ENCODE results near the gene TMEM63A. TPM values are rescaled to one million over a fixed set of nuclear protein-coding genes. Genes with fewer than 3 reads are reported as not detected.
"Not testable (repeated sequence)": the region's sequence is repeated elsewhere in the genome, so short reads cannot be mapped to it uniquely, and the experiment has no call there.

Gene TMEM63A
- total RNA-seq, 1 donor from 2014 or later, result 120 TPM

DNA sequence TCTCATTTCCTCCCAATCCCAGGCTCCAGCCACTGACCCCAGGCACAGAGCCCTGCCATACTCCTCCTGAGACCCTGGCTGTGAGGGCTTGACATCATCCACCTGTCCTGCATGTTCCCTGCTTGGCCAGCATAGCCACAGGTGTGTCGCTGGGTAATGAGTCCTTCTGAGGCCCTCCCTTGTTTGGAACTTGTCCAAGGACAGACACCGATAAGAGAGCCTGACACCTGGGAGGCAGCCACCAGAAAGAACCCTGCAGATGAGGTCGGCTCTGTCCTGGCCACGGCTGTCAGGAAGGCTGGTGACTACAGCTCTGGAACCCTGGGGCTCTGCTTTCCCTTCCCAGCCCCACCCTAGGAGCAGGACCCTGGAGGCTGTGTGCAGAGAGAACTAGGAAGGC, 34.6 kb downstream of the TMEM63A start:
- intact Hi-C loops (cut with micrococcal nuclease), result loop anchor here (5.0 kb wide), 1 partner anchor 295 kb away; no protein-coding TSS in a partner anchor

DNA sequence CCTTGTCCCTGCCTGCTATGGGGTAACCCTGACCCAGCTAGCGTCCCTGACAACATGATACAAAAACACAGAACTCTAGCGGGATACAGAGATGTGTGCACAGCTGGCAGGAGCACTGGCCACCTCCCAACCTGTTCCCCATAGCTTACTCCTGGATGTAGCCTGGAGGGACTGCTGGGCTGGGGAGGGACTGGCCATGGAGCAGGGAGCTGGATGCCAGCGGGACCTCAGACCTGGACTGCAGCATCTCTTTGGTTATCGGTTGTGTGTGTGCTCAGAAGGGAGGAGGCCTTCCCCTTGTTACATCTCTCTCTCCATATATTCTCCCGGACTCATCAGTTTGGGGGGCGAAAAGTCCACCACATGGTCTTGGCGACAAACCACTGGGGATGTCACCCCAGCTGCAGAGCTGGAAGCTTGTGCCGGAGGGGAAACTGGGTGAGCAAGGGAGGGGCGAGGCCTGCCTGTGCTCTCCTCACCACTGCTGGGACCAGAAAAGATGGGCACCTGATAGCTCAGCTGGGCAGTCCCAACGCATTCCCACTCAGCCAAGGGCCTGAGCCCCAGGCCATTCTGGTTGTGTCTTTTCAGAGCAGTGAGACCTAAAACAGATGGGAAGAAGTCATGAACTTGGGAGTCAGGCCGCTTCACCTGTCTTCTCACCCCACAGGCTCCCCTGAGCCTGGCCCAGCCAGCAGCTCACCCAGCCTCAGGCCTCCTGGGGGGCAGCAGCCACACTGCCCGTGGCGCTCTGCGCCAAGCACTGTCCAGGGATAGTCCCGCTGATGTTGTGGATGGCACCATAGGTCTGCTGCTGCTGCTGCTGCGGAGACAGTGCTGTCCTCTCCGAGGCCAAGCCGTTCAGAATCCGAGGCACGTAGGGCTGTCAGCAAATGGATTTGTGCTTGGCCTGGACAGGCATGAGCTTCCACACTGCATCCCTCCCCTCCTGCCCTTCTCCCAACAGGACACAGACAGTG, 35.6 kb downstream of the TMEM63A start:
- intact Hi-C loops (cut with micrococcal nuclease), result loop anchor here (5.0 kb wide), 1 partner anchor 294 kb away; no protein-coding TSS in a partner anchor

DNA sequence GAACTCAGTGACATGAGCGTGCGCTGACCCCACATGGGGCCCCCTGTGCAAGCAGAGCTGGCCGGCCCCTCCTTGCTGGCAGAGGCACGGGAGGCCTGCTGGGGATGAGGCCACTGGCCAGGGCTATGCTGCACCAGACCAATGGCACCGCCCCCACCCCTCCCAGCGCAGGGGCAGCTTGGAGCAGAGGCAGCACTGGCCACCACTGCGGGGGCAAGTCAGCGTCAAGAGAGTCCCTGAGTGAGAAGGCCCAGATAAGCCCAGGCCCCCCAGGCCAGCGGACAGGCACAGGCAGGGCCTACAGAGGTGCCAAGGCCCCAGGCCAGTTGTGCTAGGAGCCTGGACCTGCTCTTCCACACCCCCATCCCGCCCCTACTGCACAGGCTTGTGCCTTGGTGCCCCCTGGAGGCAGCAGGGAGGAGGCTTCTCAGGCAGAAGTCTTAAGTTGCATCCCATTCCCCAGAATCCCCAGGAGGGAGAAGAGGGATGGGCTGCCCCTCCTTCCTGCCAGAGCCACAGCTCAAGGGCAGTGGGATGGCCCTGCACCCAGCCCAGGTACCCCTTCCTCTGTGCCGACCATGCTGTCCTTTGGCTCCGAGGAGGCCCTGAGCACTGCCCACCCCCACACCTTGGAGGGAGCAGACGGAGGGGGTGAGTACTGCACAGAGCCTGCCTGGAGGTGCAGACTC, 36.5 kb downstream of the TMEM63A start:
- intact Hi-C loops (cut with micrococcal nuclease), result loop anchor here (1.0 to 5.0 kb wide), 2 partner anchors 293 to 370 kb away; no protein-coding TSS in a partner anchor

DNA sequence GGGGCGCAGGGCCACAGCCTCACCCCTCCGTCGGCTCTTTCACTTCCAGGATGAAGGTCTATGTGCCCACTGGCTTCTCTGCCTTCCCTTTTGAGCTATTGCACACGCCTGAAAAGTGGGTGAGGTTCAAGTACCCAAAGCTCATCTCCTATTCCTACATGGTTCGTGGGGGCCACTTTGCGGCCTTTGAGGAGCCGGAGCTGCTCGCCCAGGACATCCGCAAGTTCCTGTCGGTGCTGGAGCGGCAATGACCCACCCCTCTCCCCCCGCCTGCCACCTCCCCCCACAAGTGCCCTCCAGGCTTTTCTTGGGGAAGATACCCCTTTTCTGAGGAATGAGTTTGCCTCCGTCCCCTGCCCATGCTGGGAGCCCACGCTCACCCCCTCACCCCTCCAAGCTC, 37.1 kb downstream of the TMEM63A start:
- intact Hi-C loops (cut with micrococcal nuclease), result loop anchor here (1.0 to 5.0 kb wide), 2 partner anchors 293 to 370 kb away; no protein-coding TSS in a partner anchor

DNA sequence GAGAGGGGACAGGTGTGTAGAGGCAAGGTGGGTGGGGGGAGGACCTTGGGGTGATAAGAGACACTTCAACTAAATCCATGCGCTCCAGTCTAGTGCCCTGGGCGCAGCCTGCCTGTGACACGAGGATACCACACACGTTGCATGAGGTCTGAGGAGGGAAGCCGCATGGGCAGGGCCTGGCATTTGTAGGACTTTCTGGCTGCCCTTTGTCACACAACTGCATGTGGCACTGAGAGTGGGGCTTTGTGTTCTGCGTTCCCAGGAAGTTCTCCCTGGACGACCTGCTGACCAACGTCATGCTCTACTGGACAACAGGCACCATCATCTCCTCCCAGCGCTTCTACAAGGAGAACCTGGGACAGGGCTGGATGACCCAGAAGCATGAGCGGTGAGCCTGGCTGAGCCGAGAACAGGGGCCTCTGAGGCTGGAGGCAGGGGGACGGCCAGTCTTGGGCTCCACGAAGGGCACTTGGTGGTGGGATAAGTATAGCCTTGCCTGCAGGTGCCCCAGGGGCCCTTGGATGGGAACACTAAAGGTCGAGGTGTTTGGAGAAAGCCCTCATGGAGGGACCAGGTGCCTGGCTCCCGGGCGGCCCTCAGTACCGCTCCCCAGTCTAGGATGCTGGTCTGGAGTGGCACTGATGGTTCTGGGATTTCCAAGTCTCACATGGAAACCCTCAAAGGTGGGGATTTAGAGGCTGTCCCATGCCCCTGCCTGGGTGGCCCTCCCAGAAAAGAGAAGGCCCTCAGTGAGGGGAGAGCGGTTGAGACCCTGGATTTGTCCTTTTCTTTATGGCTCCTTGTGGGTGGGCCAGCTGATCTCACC, 37.7 kb downstream of the TMEM63A start:
- intact Hi-C loops (cut with micrococcal nuclease), result loop anchor here (1.0 to 5.0 kb wide), 2 partner anchors 292 to 369 kb away; no protein-coding TSS in a partner anchor

DNA sequence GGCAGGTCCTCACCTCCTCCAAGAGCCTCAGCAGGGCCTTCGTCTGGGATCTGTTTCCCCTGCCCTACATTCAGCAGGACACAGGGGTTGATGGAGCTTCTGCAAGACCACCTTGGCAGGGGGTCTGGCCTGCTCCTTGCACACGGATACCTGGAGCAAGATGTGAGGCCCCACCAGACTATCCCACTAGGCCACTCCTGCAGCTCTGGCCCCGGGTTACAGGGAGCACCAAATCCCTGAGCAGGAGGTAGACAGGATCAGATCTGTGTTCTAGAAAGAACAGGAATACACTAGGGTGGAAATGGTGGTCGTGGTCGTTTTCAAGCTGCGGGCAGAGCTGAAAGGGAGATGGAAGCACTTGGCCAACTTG, 38.8 kb downstream of the TMEM63A start:
- intact Hi-C loops (cut with micrococcal nuclease), result no loop called here

DNA sequence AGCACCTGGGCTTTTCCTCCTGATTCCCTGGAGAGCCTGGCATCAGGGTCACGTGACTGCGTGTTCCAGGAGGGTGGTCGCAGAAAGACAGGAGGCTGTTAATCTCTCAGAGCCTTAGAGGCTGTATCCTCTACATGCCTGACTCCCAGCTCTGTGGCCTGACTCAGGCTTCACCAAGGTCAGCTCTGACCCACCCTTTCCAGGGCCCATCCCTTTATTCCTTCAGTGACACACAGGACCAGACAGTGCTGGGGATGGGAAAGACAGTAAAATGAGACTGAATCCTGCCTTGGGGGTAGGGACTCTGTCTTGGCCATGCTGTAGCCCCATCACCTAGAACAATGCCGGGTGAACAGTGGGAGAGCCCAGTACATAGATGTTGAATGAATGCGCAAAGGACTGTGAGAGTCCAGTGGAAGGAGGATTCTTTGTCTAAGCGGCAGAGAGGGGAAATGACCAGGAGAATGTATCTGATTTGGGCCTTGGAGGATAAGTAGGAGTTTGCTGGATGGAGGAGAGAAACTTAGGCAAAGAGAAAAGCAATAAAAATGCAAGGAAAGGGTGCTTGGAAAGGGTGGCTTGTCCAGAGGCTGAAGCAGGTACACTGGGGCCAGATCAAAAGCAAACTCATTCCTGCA, 39.3 kb downstream of the TMEM63A start:
- intact Hi-C loops (cut with micrococcal nuclease), result no loop called here

DNA sequence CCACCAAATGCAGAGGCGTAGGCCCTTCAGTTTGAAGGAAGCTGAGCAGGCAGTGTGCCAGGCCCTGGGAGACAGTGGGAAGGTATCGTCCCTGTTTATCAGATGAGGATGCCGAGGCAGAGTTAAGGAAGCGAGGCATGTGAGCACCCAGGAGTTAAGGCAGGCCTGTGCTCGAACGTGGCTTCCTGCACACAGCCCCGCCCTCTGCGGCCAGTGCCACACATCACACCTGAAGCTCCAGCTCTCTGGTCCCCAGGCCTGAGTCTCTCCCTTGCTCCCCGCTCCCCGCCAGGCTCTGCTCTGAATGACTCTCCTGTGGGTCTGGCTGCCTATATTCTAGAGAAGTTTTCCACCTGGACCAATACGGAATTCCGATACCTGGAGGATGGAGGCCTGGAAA, 40.1 kb downstream of the TMEM63A start:
- intact Hi-C loops (cut with micrococcal nuclease), result no loop called here

DNA sequence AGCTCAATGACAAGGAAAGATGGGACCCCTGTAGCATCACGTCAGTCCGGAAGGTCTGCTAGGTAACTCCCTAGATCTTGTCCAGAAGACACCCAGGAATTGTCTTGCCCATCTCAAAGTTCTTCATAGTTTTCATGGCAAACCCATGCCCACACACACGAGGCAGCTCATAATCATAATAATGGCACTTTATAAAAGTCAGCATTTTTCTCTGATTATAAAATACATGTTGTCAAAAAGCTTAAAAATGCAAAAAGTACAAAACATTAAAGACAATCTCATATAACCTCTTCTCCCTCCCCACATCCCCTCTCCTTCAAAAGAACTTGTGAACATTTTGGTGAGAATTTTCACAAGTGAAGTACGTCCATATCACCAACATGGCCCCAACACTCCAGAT, 41.5 kb downstream of the TMEM63A start:
- intact Hi-C loops (cut with micrococcal nuclease), result no loop called here

DNA sequence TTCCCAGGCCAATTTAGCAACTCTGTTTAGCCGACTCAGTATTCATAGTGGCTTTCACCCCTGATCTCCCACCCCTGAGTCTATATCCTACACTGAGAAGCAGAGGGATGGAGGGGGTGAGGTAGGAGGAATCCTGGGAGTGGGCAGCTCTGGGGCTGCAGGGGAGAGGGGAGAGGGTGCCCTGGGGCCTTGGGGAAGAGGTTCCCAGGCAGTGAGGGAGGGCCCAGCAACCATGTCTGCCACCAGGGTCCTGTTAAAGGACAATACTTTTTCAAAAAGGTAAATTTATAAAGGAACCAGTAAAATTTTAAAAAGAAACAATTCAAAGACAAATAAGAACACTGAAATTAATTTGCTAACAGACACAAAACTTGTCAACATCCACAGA, 42.0 kb downstream of the TMEM63A start:
- intact Hi-C loops (cut with micrococcal nuclease), result no loop called here

DNA sequence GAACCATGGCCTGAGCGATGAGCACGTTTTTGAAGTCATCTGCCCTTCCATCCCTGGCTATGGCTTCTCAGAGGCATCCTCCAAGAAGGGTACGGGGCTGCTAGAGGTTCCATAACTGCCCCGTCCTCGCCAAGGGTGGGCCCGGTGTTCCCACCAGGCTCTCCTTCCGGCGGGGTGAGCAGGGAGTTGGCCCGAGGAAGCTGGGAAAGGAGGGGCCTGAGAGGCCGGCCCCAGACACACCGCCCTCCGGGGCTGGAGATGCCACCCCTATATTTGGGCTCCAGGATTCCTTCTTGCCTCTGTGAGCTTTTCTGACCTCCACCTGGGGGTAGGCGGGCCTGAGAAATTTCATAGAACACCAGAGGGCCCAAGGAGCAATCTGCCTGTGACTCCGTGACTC, 43.4 kb downstream of the TMEM63A start:
- intact Hi-C loops (cut with micrococcal nuclease), result no loop called here

DNA sequence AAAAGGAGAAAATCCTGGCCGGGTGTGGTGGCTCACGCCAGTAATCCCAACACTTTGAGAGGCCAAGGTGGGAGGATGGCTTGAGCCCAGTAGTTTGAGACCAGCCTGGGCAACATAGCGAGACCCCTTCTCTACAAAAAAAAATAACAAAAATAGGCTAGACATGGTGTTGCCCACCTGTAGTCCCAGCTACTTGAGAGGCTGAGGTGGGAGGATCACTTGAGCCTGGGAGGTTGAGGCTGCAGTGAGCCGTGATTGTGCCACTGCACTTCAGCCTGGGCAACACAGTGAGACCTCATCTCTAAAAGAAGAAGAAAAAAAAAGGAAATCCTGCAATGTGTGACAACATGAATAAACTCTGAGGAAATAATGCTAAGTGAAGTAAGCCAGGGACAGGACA, 45.9 kb downstream of the TMEM63A start:
- intact Hi-C loops (cut with micrococcal nuclease), result not testable (repeated sequence)

DNA sequence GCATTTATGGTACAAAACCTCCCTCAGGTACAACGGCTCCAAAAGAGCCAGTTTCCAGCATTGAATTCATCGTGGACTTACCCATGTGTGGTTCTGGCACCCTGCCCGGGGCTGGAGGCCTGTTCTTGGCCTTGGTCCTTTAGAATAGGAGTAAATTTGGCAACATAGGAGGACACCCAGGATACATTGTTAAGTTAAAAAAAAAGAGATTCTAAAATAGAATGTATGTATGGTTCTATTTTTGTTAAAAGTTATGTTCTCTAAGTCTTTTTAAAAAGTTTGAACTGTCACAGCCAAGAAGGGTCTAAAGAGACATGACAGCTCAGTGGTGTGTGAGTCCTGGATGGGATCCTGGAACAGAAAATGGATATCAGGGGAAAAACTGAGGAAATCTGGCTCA, 46.3 kb downstream of the TMEM63A start:
- intact Hi-C loops (cut with micrococcal nuclease), result no loop called here

DNA sequence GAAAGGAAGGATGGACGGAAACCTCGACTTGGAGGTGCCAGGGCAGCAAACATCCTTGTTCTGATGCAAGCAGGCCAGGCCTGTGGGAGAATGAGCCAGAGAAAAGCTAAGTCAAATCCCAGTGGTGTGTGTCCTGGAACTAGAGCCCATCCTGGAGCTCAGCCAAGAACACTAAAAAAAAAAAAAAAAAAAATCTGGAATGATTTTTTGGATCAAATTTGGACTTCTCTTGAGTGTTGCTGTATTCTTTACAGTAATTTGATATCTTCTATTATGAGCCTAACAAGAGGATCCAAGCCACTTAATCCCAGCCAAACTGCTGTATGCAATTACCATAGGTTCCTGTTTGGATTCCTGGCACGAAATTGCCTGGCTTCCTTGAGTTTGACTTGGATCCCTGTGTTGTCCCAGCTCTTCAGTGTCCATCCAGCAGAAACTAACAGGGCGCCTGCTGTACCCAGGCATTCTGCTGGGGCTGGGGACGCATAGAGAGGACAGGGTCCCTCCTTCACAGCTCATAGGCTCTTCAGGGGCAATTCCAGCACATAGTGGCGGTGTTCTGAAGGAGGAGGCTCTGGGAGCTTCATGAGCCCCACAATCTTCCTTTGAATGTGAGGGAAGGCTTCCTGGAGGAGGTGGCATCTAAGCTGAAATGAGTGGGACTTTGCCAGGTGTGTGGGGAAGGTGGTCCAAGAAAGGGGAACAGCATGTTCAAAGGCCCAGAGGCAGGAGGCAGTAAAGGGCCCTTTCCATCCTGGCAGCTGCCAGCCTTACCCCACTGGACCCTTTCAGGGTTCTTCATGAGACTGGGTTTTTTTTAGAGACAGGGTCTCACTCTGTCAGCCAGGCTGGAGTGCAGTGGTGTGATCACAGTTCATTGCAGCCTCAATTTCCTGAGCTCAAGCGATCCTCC, 47.5 kb downstream of the TMEM63A start:
- intact Hi-C loops (cut with micrococcal nuclease), result no loop called here

DNA sequence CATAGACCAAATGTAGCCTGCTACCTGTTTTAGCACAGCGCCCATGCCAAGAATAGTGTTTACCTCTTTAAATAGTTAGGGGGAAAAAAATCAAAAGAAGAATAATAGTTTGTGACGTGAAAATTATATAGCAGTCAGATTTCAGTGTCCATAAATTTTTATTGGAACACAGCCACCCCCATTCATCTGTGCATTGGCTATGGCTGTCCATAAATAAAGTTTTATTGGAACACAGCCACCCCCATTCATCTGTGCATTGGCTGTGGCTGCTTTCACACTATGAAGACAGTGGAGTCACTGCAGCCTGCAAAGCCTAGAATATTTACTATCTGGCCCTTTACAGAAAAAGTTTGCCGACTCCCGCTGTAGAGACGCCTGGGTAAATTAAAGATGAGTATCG, 51.3 kb downstream of the TMEM63A start:
- intact Hi-C loops (cut with micrococcal nuclease), result no loop called here

DNA sequence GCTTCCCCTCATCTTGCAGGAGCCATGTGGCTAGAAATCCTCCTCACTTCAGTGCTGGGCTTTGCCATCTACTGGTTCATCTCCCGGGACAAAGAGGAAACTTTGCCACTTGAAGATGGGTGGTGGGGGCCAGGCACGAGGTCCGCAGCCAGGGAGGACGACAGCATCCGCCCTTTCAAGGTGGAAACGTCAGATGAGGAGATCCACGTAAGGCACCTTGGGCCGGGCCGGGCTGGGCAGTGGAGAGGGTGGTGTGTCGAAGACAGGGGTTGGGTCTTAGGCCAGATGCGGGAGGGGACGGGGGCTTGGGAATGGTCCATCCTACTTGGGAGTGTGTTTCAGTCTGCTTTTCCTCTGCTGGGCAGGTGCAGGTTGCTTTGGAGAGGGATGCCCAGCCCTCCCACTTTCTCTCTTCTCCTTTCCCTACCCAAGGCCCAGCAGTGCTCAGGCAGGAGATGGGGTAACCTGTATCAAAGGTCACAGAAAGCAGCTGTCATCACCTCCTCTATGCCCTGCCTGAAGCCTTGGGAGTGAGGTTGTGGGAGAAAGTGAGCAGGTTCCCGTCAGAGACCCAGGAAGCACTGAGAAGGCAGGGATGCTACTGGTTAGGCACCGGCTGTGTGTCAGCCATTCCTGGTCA, 53.4 kb downstream of the TMEM63A start:
- intact Hi-C loops (cut with micrococcal nuclease), result no loop called here

DNA sequence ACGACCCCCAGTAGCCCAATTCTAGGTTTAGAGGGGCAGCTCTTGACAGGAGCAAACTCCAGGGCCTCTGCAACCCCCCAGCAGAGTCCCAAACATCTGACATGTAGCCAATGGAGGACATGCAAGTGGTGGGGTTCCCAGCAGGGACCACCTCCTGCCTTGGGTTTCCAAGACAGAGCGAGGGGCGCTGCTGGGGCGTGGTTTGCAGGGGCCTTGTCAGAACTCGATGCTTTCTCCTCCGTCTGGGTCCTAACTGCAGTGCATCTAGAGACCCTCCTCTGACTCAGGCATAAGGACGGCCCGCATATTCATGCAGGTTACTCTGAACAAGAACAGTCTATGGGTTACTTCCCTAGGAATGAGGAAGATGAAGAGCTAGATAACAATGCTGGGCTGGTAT, 55.1 kb downstream of the TMEM63A start:
- intact Hi-C loops (cut with micrococcal nuclease), result no loop called here

DNA sequence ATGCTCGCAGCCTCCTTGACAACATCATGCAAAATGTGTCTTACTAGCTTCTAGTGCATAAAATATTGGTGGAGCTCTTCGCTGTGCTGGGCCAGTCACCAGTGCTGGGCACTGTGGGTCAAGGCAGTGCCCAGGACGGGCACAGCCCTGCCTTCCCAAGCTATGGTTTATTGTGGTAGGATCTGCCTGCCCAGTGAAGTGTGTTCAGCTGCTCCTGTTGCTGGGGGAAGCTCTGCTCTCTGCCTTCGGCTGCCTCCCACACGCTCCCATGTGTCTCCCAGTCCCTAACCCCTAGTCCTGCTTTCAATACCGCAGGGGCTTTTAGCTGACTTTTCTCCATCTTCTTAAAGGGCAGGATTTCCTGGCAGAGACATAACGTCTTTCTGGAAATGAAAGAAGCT, 56.6 kb downstream of the TMEM63A start:
- intact Hi-C loops (cut with micrococcal nuclease), result no loop called here

DNA sequence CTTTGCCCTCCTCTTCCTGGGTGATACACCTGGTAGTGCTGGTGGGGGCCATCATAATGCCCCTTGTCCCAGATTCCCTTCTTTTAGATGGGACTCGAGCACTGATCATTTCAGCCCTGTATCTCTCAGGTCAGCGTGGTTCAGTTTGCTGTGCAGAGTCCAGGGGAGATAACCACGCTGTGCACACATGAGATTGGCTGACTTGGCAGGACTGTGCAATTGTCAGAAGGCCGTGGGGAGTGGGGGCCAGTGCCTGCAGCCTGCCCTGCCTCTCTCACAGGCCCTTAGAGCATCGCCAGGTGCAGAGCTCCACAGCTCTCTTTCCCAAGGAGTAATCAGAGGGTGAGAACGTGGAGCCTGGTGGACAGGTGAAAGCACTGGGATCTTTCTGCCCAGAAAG, 57.1 kb downstream of the TMEM63A start:
- intact Hi-C loops (cut with micrococcal nuclease), result no loop called here

Data from T-helper 1 cell treated with Interleukin-12 subunit alpha and Interleukin-12 subunit beta and Interleukin-4 antibody, amounts not matched to agents 30 ng/mL and 1 ng/mL, for 36 hours (primary cell).